NCI-H524 (cell line): ENCODE data around the gene RFNG.

Experiments used
- DNase-seq, 2 experiments: peaks; one replicate each; lab custom pipeline; 2025; lab: John Stamatoyannopoulos, UW

Gene RFNG

DNA sequence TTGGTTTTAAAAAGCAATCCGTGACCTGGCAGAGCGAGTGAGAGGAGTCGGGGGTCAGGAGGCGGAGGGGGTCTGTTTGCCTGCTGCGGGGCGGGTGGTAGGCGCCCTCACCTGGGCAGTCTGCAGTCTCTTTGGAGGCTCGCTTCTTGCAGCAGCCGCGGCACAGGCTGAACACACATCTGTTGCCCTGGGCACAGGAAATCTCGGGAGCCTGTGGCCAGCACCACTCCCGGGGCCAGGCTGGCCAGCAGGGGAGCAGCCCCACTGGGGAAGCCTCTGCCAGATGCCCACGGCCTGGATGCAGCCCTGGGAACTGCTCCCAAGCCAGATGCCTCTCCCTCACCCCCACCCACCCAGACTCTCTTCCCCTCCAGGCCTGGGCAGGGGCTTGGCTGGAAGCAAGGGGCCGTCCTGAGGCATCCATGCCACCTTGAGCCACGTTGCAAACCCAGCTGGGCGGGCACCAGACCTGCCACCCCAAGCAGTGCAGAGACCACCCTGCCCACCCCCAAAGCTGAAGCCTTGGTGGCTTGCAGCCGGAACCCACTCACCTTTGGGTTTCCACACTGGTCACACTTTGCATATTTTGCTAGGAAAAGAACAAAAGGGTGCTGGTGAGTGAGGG lies 6.7 kb upstream of the RFNG start:
- DNase-seq, result no peak

DNA sequence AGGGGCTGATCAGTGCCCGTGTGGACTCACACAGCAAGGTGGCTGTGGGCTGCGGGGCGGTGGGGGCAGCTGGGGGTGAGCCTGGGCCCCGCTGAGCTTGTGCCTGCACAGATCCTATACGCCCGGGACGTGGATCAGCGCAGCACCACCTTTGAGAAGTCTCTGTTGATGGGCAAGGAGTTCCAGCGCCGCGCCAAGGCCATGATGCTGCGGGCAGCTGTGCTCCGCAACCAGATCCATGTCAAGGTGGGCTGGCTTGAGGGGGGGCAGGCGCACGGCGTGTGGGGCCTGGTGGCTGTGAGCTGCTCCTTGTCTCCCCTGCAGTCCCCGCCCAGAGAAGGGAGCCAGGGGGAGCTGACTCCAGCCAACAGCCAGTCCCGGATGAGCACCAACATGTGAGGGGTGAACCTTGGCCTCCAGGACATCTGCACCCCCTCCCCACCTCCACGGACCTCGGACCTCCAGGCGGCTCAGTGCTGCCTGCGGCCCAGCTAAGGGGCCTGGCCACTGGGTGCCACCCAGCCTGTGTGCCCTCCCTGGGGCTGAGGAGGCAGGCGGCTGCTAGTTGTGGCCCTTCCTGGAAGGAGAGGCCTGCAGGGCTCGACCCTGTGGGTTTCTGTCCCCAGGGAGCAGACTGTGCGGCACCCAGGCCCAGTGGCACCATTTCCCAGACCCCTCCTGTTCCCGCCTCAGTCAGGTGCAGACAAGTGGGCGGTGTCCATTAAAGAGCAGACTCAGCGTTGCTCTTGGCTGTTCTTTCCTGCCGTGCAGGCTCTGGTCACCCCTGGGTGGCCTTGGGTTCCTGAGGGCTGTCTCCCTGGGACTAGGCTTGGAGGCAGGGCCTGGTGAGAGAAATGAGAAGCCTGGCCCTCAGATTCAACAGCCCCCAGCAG lies 5.4 kb upstream of the RFNG start:
- no peak for DNase-seq

GRCh38 chr17:82055965-82056728 lies 4.5 kb upstream of the RFNG start:
- no peak for DNase-seq

- DNase-seq, result no peak
Observed at GRCh38 chr17:82055023-82055964, 3.7 kb upstream of the RFNG start.

GRCh38 chr17:82054351-82055022 lies 2.9 kb upstream of the RFNG start:
- no peak for DNase-seq

DNA sequence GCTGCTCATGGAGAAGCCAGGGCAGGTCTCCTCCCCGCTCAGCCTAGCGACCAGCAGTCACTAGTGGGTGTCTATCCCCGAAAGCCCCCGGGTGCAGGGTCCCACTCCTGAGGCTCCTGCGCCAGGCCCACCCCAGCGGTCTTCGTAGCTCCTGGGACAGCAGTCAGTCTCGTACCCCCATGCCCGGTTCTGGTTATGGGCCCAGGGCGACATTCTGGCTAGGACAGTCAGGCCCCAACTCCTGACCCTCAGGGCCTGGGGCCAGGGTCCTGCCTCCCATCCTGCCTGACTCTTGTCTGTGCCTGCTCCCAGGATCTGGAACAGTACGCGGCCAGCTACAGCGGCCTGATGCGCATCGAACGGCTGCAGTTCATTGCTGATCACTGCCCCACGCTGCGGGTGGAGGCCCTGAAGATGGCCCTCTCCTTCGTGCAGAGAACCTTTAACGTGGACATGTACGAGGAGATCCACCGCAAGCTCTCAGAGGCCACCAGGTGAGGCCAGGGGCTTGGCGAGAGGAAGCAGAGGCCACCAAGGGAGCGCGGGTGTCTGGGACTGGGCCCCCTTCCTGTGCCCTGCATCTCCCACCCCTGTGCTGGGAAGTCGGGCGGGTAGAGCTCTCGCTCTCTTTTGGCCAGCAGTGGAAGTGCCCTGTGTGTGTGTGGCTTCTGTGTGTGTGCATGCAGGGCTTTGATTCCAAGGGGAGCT lies 2.1 kb upstream of the RFNG start:
- DNase-seq, result no peak

DNA sequence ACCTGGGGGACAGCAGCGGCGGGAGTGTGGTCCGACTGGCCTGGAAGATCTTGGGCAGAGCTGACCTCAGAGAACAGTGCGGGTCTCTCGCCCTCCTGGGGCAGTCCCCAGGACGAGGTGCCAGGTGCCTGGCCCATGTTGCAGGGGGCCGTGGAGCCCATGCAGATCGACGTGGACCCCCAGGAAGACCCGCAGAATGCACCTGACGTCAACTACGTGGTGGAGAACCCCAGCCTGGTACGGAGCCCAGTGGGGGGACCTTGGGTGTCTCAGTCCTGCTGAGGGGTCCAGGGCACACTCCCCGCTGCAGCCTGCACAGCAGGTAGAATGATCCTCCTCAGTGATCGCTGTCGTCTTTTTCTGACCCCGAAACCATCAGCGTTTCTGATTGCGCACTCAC lies 1.5 kb upstream of the RFNG start:
- no peak for DNase-seq

DNA sequence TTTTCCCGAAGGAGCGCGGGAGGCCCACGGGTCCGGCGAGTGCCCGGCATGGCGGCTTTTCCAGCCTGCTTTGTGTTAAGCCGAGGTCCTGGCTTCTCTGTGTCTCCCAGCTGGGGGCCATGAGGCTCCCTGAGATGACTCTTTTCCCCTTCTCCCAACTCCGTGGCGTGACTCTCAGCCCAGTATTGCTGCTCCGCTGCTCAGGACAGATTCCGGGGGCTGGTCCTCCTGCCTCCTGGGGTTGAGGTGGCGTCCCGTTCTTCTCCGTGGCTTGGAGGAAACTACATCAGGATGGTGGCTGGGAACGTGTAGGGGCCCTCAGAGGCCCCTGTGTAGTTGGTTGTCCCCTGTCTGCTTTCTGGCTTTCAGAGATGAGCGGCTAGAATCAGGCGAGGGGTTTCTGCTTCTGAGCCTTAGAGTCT lies 1.0 kb upstream of the RFNG start:
- no peak for DNase-seq

DNA sequence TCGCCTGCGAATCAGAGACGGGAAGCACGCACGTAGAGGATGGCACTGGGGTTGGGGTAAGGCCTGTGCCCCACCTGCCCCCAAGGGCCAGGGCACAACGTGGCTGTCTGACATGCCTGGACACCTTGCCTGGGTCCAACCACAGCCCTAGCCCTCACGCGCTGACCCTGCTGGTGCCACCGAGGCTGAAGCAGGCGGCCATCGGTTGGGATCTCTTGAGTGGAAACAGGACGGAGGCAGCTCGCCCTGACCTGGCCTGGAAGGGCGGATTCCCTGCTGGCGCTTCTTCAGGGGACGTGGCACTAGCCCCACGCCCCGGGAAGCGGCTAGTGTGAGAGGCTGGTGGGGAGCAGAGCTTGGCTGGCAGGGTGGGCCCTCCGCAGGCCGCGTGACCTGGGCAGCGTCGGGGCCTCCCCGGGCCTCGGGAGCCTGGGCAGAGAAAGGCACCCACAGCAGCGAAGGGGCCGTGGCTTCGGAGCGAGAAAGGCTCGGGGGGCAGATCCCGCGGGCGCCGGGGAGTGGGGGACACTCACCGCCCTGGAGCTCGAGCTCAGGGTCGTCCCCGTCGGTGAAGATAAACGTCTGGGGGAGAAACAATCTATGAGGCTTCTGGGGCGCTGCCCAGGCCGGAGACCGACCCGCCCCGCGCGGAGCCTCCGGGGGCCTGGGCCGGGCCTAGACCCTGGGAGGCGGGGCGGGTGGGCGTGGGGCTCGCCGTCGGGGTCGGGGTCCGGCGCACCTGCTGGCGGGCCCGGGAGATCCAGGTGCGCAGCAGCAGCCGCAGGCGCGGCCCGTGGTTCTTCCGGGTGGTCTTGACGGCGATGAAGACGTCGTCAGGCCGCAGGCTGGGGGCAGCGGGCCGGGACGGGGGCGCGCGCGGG lies 610 bp downstream of the RFNG start:
- DNase-seq, result no peak

DNA sequence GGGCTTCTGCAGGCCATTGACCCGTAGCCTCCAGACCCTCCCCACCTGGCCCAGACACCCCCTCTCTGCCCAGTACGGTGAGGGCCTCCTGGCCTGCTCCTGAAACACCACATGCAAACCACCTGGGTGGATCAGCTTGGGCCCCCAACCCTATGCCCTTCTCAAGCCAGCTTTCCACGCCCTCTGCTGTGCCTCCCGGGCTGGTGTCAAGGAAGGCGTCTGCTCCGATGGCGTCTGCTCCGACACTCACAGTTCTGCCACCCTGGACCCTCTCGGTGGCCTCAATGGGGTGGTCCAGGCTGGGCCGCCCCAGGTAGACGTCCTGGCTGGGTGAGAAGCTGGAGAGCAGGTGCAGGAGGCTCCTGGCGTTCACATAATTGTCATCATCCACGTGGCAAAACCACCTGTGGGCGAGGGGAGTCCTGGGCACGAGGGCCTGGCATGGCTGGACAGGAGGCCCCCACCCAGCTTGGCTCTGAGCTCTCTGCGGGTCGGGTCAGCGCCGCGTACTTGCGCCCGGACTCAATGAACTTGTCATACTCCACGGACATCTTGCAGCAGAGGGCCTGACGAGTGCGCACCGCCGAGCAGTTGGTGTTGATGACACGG lies 1.4 kb downstream of the RFNG start:
- no peak for DNase-seq

DNA sequence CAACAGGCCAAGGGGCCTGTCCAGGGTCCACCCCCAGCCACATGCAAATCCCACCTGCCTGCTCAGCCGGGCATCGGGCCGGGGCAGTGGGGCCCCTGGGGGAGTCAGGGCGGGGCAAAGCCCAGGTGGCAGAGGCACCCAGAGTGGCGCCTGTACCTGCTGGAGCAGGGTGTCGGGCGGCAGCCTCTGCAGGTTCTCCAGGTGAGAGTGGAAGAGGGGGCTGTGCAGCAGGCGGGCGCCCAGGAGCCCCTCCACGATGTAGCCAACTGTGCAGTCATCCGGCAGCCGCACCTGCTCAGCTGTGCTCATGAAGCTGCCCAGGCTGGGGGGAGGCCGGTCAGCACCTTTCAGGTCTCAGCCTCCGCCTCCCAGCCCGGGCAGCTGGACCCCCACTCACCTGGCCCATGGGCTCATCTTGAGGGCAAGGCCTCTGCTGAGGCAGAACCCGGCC lies 2.1 kb downstream of the RFNG start:
- no peak for DNase-seq

DNA sequence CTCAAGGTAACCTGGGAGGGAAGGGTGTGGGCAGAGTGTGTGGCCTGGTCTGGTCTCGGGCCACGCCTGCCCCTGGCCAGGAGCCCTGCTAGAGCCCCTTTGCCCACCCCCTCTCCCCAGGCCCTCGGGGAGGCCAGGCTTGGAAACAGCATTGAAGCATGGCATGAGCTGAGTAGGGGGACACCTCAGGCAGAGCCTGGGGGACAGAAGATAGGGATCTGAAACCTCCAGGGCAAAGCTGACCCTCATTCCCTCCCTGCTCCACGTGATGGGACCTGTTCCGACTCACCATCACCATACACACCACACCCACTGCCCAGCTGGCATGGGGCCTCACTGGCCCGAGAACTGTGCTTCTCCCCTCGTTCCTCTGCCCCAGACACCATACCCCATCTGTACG lies 2.5 kb downstream of the RFNG start:
- DNase-seq, result no peak

GRCh38 chr17:82048571-82048971 lies 3.0 kb downstream of the RFNG start:
- DNase-seq, result no peak

- no peak for DNase-seq
Observed at GRCh38 chr17:82047914-82048570, 3.6 kb downstream of the RFNG start.

DNA sequence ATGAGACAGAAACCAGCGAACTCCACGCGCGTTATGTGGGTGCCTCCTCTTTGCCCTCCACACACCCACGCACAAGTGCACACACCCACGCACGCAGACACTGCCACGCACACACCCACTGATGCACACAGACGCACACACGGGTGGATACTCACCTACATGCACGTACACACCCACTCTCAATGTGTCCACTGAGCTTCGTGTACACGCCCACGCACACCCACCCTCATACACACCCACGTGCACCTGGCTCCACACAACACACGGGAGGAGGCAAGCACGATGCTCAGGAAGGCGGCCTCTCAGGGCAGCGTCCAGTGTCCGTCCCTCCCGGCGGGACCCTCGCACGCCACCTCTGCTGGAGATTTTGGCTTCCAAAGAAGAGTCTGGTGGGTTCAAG lies 4.2 kb downstream of the RFNG start:
- no peak for DNase-seq

DNA sequence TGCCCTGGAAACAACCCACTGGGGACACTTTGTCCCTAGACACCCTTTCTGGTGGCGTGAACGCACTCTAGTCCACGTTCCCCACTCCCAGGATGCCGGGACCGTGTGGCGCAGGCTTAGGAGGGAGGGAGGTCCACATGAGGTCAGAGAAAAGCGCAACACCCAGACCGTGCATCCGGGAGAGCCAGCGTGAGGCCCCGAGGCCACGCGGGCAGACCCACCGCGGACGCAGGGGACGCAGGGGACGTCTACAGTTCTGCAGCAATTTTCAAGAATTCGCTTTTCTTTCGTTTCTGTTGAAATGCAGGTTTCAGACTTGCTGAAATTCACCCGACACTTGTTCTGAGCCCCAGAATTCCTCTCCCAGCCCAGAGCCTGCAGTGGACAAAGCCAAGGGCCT lies 4.7 kb downstream of the RFNG start:
- DNase-seq, result no peak

GRCh38 chr17:82045936-82046484 lies 5.6 kb downstream of the RFNG start:
- no peak for DNase-seq

DNA sequence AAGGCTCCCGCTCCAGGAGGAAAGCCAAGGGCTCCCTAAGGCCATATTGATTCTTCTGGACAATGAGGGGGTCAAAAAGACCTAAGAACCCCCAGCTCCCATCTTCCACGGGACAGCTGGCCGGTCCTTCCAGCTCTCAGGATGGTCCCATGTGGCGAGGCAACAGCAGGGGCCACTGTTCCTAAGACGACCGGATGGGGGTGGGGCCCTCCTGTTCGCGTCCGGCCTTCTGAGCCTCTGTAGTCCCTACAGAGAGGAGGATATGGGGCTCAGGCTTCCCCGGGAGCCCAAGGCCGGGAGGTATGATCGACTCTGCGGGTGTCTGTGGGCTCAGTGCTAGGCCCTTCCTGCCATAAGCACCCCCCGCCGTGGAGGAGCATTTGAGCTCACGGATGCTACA lies 8.1 kb downstream of the RFNG start:
- no peak for DNase-seq
